A549 (cell line): ENCODE results near the gene TUBGCP2. TPM values are rescaled to one million over a fixed set of nuclear protein-coding genes. Genes with fewer than 3 reads are reported as not detected.

Experiments used
- ATAC-seq, 2 experiments: fragments of 200-7000 bp in 1 of 2; fragments of >200 bp in 1 of 2; cut with Nextera tagmentation in 1 of 2; cut with Tn5 transposase in 1 of 2; 3 replicates each; pipeline versions ENCODE4 v1.8.0 to v1.9.1; 2018 to 2020; ENCODE audit warnings: mild to moderate bottlenecking in 1 of 2, moderate library complexity in 1 of 2
- CTCF ChIA-PET: fragments of 300-600 bp; sonication (Branson Sonifier 250); formaldehyde crosslinking; extraction: SDS; loops from one replicate; lab custom pipeline; 2021; ENCODE audit warnings: antibody characterized with exemption, inconsistent platforms; lab: Yijun Ruan, JAX
- POLR2A ChIA-PET: fragments of 350-600 bp; formaldehyde crosslinking; extraction: SDS; loops from one replicate; lab custom pipeline; 2021; ENCODE audit warnings: antibody characterized with exemption, inconsistent platforms; lab: Yijun Ruan, JAX
- DNase-seq, 2 experiments: peaks; one replicate each; pipeline versions ENCODE4 v3.0.0 to v3.0.0-alpha.2; 2011 to 2016; ENCODE audit warnings: low read depth in 1 of 2, low spot score in 1 of 2
- FAIRE-seq: peaks from 2 replicates; lab custom pipeline; 2011; peaks lifted over from hg19 to GRCh38; lab: Jason Lieb, UNC
- H3K27ac ChIP-seq, 2 experiments: fragments of >200 bp; sonication (Bioruptor Twin); formaldehyde crosslinking; 3 replicates each; pipeline ENCODE4 v1.5.1; 2016 to 2017
- H3K4me1 ChIP-seq: fragments of >200 bp; sonication (Bioruptor Twin); formaldehyde crosslinking; 3 replicates; pipeline ENCODE4 v1.6.1; 2016
- H3K4me2 ChIP-seq: fragments of >200 bp; sonication (Bioruptor Twin); formaldehyde crosslinking; 3 replicates; pipeline ENCODE4 v1.6.1; 2016
- H3K4me3 ChIP-seq: fragments of >200 bp; sonication (Bioruptor Twin); formaldehyde crosslinking; 3 replicates; pipeline ENCODE4 v1.5.1; 2016
- H3K9me3 ChIP-seq: fragments of >200 bp; sonication (Bioruptor Twin); formaldehyde crosslinking; 3 replicates; pipeline ENCODE4 v1.6.1; 2016
- BHLHE40 ChIP-seq: IDR thresholded peaks from 2 replicates; pipeline ENCODE4 v1.6.1; 2012; ENCODE audit warnings: low read depth, low read length, inconsistent platforms
- CEBPB ChIP-seq, 2 experiments: fragments of >200 bp in 1 of 2; sonication (Bioruptor Twin) in 1 of 2; formaldehyde crosslinking in 1 of 2; IDR thresholded peaks; 2 replicates each; pipeline ENCODE4 v1.6.1; 2012 to 2016
- CHD2 ChIP-seq: fragments of 150-350 bp; IDR thresholded peaks from 2 replicates; pipeline ENCODE4 v1.6.1; 2014; ENCODE audit warnings: low read length; ENCODE audit not compliant: partially characterized antibody
- CHD4 ChIP-seq: fragments of 200-600 bp; sonication (generic); IDR thresholded peaks from 2 replicates; pipeline ENCODE4 v1.6.1; 2016; ENCODE audit warnings: antibody characterized with exemption, mild to moderate bottlenecking, borderline replicate concordance
- CTCF ChIP-seq: fragments of >200 bp; sonication (Bioruptor Twin); formaldehyde crosslinking; IDR thresholded peaks from 3 replicates; pipeline ENCODE4 v1.5.1; 2016
- EHF ChIP-seq: fragments of 250-450 bp; sonication (Bioruptor Pico); IDR thresholded peaks from 2 replicates; pipeline ENCODE4 v1.5.0; 2020; ENCODE audit warnings: mild to moderate bottlenecking
- EHMT2 ChIP-seq: fragments of 200-600 bp; sonication (generic); IDR thresholded peaks from 2 replicates; pipeline ENCODE4 v1.6.1; 2016; ENCODE audit warnings: antibody characterized with exemption, low read depth, mild to moderate bottlenecking, moderate library complexity
- ESRRA ChIP-seq: fragments of 150-350 bp; IDR thresholded peaks from 2 replicates; pipeline ENCODE4 v1.6.1; 2014; ENCODE audit warnings: mild to moderate bottlenecking, low read length, borderline replicate concordance
- FOSL2 ChIP-seq, 2 experiments: fragments of 450-650 bp in 1 of 2; fragments of >200 bp in 1 of 2; sonication (Bioruptor Twin) in 1 of 2; formaldehyde crosslinking; IDR thresholded peaks; 2 replicates each; pipeline versions ENCODE4 v1.5.0 to v1.6.1; 2016 to 2020; ENCODE audit warnings: mild to moderate bottlenecking in 1 of 2, moderate library complexity in 1 of 2
- HEYL ChIP-seq: fragments of 250-450 bp; sonication (Bioruptor Pico); IDR thresholded peaks from 2 replicates; pipeline ENCODE4 v1.8.0; 2021; ENCODE audit warnings: mild to moderate bottlenecking, moderate library complexity
- HMGXB4 ChIP-seq: fragments of 250-450 bp; sonication (Bioruptor Pico); IDR thresholded peaks from 2 replicates; pipeline ENCODE4 v1.5.0; 2021; ENCODE audit warnings: mild to moderate bottlenecking, moderate library complexity, borderline replicate concordance
- HOXB5 ChIP-seq: fragments of 250-450 bp; sonication (Bioruptor Pico); IDR thresholded peaks from 2 replicates; pipeline ENCODE4 v1.5.0; 2020; ENCODE audit warnings: mild to moderate bottlenecking, moderate library complexity
- JUNB ChIP-seq: fragments of >200 bp; sonication (Bioruptor Twin); formaldehyde crosslinking; IDR thresholded peaks from 2 replicates; pipeline ENCODE4 v1.6.1; 2016
- PBX3 ChIP-seq: IDR thresholded peaks from 2 replicates; pipeline ENCODE4 v1.6.1; 2012
- RARB ChIP-seq: fragments of 250-450 bp; sonication (Bioruptor Pico); IDR thresholded peaks from 2 replicates; pipeline ENCODE4 v1.8.0; 2021; ENCODE audit warnings: mild to moderate bottlenecking, moderate library complexity
- RCOR1 ChIP-seq: fragments of 150-350 bp; IDR thresholded peaks from 2 replicates; pipeline ENCODE4 v1.6.1; 2014; ENCODE audit warnings: antibody characterized with exemption, low read length, low read depth
- RNF2 ChIP-seq: fragments of 200-600 bp; sonication (generic); IDR thresholded peaks from 2 replicates; pipeline ENCODE4 v1.6.1; 2016; ENCODE audit warnings: low read depth, mild to moderate bottlenecking, antibody characterized with exemption, moderate library complexity, borderline replicate concordance
- USF2 ChIP-seq: fragments of 450-650 bp; IDR thresholded peaks from 2 replicates; pipeline ENCODE4 v1.6.1; 2014; ENCODE audit warnings: antibody characterized with exemption
- ZNF302 ChIP-seq: fragments of 250-450 bp; sonication (Bioruptor Pico); IDR thresholded peaks from 2 replicates; pipeline ENCODE4 v1.9.0; 2021; ENCODE audit warnings: inconsistent platforms, mild to moderate bottlenecking, moderate library complexity
- WGBS: methylation state at CpG from one replicate; pipeline ENCODE4 v1.1.6; 2017; ENCODE audit errors: missing lambda C conversion rate; 5-methylcytosine and 5-hydroxymethylcytosine counted together
- polyA plus RNA-seq, 4 experiments: library from polyadenylated mRNA; depleted of rRNA in 3 of 4; stranded (reverse); fragments of >200 nt; fragmentation: RNase III in 1 of 4; extraction: RNeasy Plus Mini Kit Qiagen cat#74134 plus additional on column Dnase treatment in 1 of 4; gene quantifications; 2 replicates in 3 of 4; 3 replicates in 1 of 4; pipeline ENCODE4 v1.2.3, GENCODE V29; 2011 to 2017
- TF ChIP-seq, protein P1 (sequence below): fragments of 250-450 bp; sonication (Bioruptor Pico); IDR thresholded peaks from 2 replicates; pipeline ENCODE4 v1.5.0; 2020; ENCODE audit warnings: low read depth, mild to moderate bottlenecking, moderate library complexity
- TF ChIP-seq, protein P2 (sequence below): IDR thresholded peaks from 2 replicates; pipeline ENCODE4 v1.6.1; 2012; ENCODE audit warnings: low read depth, borderline replicate concordance

The TUBGCP2 gene
- polyA plus RNA-seq, 2 of the 4 experiments (the other 2 are of a cell fraction): 33.6 to 44.5 TPM

- Histone ChIP-seq H3K4me1 (peaks cover 8% of the 10 kb centered on the region), H3K9me3 (no peaks in the 10 kb centered on the region), H3K4me2 (peak overlapping the region; percentile 5; the same call in 2 of the 3 replicates), H3K4me3 (no peak overlapping the region), H3K27ac (peak overlapping the region in 1 of 2 experiments; percentile 71; a peak in 3 of 6 replicates)
- CTCF ChIA-PET: interaction anchor here (1.0 to 3.7 kb wide), 4 partner anchors 10 to 121 kb away, joined by 3 to 39 read pairs (median 6); no protein-coding TSS in a partner anchor
- POLR2A ChIA-PET: no interaction called here
- peak in 1 of 2 experiments; percentile 7; a peak in 1 of 6 replicates for ATAC-seq
- TF ChIP-seq ZNF302 (CRISPR knock-in tag) (no peak), CHD4 (no peak), CHD2 (no peak), USF2 (no peak), EHMT2 (no peak), HMGXB4 (no peak), JUNB (no peak), ESRRA (no peak), PBX3 (no peak), HEYL (CRISPR knock-in tag) (no peak), CEBPB (IDR thresholded peaks at IDR 0.05) (no peak), BHLHE40 (no peak), CTCF (no peak)
- TF ChIP-seq, protein P1, sequence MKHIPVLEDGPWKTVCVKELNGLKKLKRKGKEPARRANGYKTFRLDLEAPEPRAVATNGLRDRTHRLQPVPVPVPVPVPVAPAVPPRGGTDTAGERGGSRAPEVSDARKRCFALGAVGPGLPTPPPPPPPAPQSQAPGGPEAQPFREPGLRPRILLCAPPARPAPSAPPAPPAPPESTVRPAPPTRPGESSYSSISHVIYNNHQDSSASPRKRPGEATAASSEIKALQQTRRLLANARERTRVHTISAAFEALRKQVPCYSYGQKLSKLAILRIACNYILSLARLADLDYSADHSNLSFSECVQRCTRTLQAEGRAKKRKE: no peak
- TF ChIP-seq, protein P2, sequence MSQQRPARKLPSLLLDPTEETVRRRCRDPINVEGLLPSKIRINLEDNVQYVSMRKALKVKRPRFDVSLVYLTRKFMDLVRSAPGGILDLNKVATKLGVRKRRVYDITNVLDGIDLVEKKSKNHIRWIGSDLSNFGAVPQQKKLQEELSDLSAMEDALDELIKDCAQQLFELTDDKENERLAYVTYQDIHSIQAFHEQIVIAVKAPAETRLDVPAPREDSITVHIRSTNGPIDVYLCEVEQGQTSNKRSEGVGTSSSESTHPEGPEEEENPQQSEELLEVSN: no peak
- peak in 1 of 2 experiments; percentile 37 for DNase-seq
- FAIRE-seq: no peak
- WGBS: 75% methylated on average over 21 of the region's 33 CpGs
Measured at GRCh38 chr10:133245439-133246235, 63.0 kb downstream of the TUBGCP2 start.

- CTCF ChIA-PET: no interaction called here
- WGBS: 69% methylated on average over 9 of the region's 14 CpGs
- TF ChIP-seq ESRRA (no peak), RCOR1 (no peak), RNF2 (no peak), HEYL (CRISPR knock-in tag) (no peak), HOXB5 (CRISPR knock-in tag) (no peak), RARB (no peak), HMGXB4 (no peak), FOSL2 (IDR thresholded peaks at IDR 0.05) (no peak), FOSL2 (CRISPR knock-in tag; IDR thresholded peaks at IDR 0.05) (no peak), EHF (no peak)
- TF ChIP-seq, protein P1: no peak
- TF ChIP-seq, protein P2: no peak
- H3K4me2 ChIP-seq: no peak overlapping the region
- ATAC-seq (no peak), DNase-seq (no peak), FAIRE-seq (no peak)
- no peak overlapping the region for H3K4me3 ChIP-seq
- POLR2A ChIA-PET: no interaction called here
- peaks cover 8% of the 10 kb centered on the region for H3K4me1 ChIP-seq
- no peak overlapping the region for H3K27ac ChIP-seq
- H3K9me3 ChIP-seq: no peaks in the 10 kb centered on the region
Measured at GRCh38 chr10:133243593-133243992, 65.1 kb downstream of the TUBGCP2 start.
